ENCODE results near the gene DIP2C.

DIP2C gene

GRCh38 chr10:511101-511848 lies 178.2 kb downstream of the DIP2C start:
- DNase-seq: peak; percentile 79

GRCh38 chr10:510415-510881 lies 179.0 kb downstream of the DIP2C start:
- no peak for DNase-seq

GRCh38 chr10:509361-510102 lies 179.9 kb downstream of the DIP2C start:
- no peak for DNase-seq

- no peak for DNase-seq
These were observed 180.7 kb downstream of the DIP2C start for GRCh38 chr10:508726-509125.

GRCh38 chr10:507908-508444 lies 181.5 kb downstream of the DIP2C start:
- DNase-seq: no peak

- no peak for DNase-seq
These were observed 182.1 kb downstream of the DIP2C start for GRCh38 chr10:507355-507699.

GRCh38 chr10:506451-507354 lies 182.8 kb downstream of the DIP2C start:
- no peak for DNase-seq

- no peak for DNase-seq
These were observed 184.0 kb downstream of the DIP2C start for GRCh38 chr10:505419-505818.

GRCh38 chr10:504806-505205 lies 184.7 kb downstream of the DIP2C start:
- no peak for DNase-seq

- DNase-seq: no peak
These were observed 185.3 kb downstream of the DIP2C start for GRCh38 chr10:504121-504611.

GRCh38 chr10:501596-501995 lies 187.9 kb downstream of the DIP2C start:
- no peak for DNase-seq

- no peak for DNase-seq
These were observed 188.6 kb downstream of the DIP2C start for GRCh38 chr10:500876-501275.

- DNase-seq: no peak
These were observed 189.5 kb downstream of the DIP2C start for GRCh38 chr10:499991-500390.

GRCh38 chr10:498760-499435 lies 190.6 kb downstream of the DIP2C start:
- DNase-seq: no peak

GRCh38 chr10:497898-498451 lies 191.5 kb downstream of the DIP2C start:
- DNase-seq: no peak

GRCh38 chr10:497289-497688 lies 192.2 kb downstream of the DIP2C start:
- no peak for DNase-seq

GRCh38 chr10:494556-494955 lies 194.9 kb downstream of the DIP2C start:
- DNase-seq: no peak

- no peak for DNase-seq
These were observed 195.3 kb downstream of the DIP2C start for GRCh38 chr10:494149-494542.

GRCh38 chr10:493391-494148 lies 195.9 kb downstream of the DIP2C start:
- no peak for DNase-seq

GRCh38 chr10:492836-493235 lies 196.6 kb downstream of the DIP2C start:
- DNase-seq: no peak

Measured in suppressor macrophage treated with lipopolysaccharide for 4 hours (primary cell).